Astrocyte (in vitro differentiated cells and primary cell): ENCODE measurements around the gene TTC23. TPM values are rescaled to one million over a fixed set of nuclear protein-coding genes. Genes with fewer than 3 reads are reported as not detected.
A peak's percentile ranks its signal among the peaks of the same experiment; 100 is the strongest.

Experiments
- DNase-seq: peaks from one replicate; pipeline ENCODE4 v3.0.0-alpha.2; 2010; ENCODE audit warnings: low read depth
- FAIRE-seq: peaks from 2 replicates; lab custom pipeline; 2011; peaks lifted over from hg19 to GRCh38; lab: Jason Lieb, UNC
- H2AFZ ChIP-seq: 2 replicates; pipeline ENCODE4 v1.6.0; 2012; ENCODE audit warnings: low read depth, low read length, inconsistent platforms
- H3K27ac ChIP-seq: 2 replicates; pipeline ENCODE4 v1.5.1; 2011; ENCODE audit warnings: low read depth, low read length, inconsistent platforms
- H3K27me3 ChIP-seq: 2 replicates; pipeline ENCODE4 v1.6.0; 2011; ENCODE audit warnings: low read length, inconsistent platforms; ENCODE audit not compliant: insufficient read depth
- H3K36me3 ChIP-seq: 2 replicates; pipeline ENCODE4 v1.5.1; 2011; ENCODE audit warnings: low read length, inconsistent platforms; ENCODE audit not compliant: insufficient read depth
- H3K4me1 ChIP-seq: 2 replicates; pipeline ENCODE4 v1.5.1; 2011; ENCODE audit warnings: low read length, inconsistent platforms; ENCODE audit not compliant: insufficient read depth
- H3K4me2 ChIP-seq: 2 replicates; pipeline ENCODE4 v1.6.0; 2012; ENCODE audit warnings: low read length, inconsistent platforms
- H3K4me3 ChIP-seq: 2 replicates; pipeline ENCODE4 v1.5.1; 2011; ENCODE audit warnings: low read depth, mild to moderate bottlenecking, low read length, inconsistent platforms; ENCODE audit not compliant: insufficient read depth
- H3K79me2 ChIP-seq: 2 replicates; pipeline ENCODE4 v1.6.0; 2012; ENCODE audit warnings: mild to moderate bottlenecking, low read length, inconsistent platforms; ENCODE audit not compliant: insufficient read depth
- H3K9ac ChIP-seq: 2 replicates; pipeline ENCODE4 v1.6.0; 2012; ENCODE audit warnings: mild to moderate bottlenecking, low read length, inconsistent platforms
- H3K9me3 ChIP-seq: 2 replicates; pipeline ENCODE4 v1.5.1; 2012; ENCODE audit warnings: low read depth, mild to moderate bottlenecking, low read length, inconsistent platforms; ENCODE audit not compliant: insufficient read depth
- H4K20me1 ChIP-seq: 2 replicates; pipeline ENCODE4 v1.6.0; 2012; ENCODE audit warnings: low read length, inconsistent platforms; ENCODE audit not compliant: insufficient read depth
- H3K27ac Mint-ChIP-seq: one replicate; pipeline ENCODE4 v1.8.0; 2021; ENCODE audit warnings: mild to moderate bottlenecking, mixed read lengths; ENCODE audit not compliant: unreplicated experiment
- H3K27me3 Mint-ChIP-seq: one replicate; pipeline ENCODE4 v1.8.0; 2021; ENCODE audit warnings: low read depth, mixed read lengths; ENCODE audit not compliant: unreplicated experiment
- H3K36me3 Mint-ChIP-seq: one replicate; pipeline ENCODE4 v1.8.0; 2021; ENCODE audit warnings: low read depth, mixed read lengths; ENCODE audit not compliant: unreplicated experiment
- H3K4me1 Mint-ChIP-seq: one replicate; pipeline ENCODE4 v1.8.0; 2021; ENCODE audit warnings: low read depth, mixed read lengths; ENCODE audit not compliant: unreplicated experiment
- H3K4me3 Mint-ChIP-seq: one replicate; pipeline ENCODE4 v1.8.0; 2021; ENCODE audit warnings: mild to moderate bottlenecking, moderate library complexity, mixed read lengths; ENCODE audit not compliant: unreplicated experiment
- H3K9me3 Mint-ChIP-seq: one replicate; pipeline ENCODE4 v1.8.0; 2021; ENCODE audit warnings: mild to moderate bottlenecking, mixed read lengths; ENCODE audit not compliant: unreplicated experiment
- EZH2 ChIP-seq: IDR thresholded peaks from 2 replicates; pipeline ENCODE4 v1.6.1; 2012; ENCODE audit warnings: mild to moderate bottlenecking, low read length, inconsistent platforms; ENCODE audit not compliant: insufficient read depth
- total RNA-seq: library from RNA; stranded (reverse); gene quantifications from 2 replicates; pipeline ENCODE4 v1.2.1, GENCODE V29; 2021
- TF ChIP-seq, protein P1 (sequence below): IDR thresholded peaks from 2 replicates; pipeline ENCODE4 v1.5.1; 2011; ENCODE audit warnings: low read depth, mild to moderate bottlenecking, inconsistent platforms, low read length, moderate library complexity; ENCODE audit not compliant: insufficient read depth

The TTC23 gene
- total RNA-seq, 1 donor from 2014 or later, result 20.2 TPM

GRCh38 chr15:99137111-99137546 lies 112.3 kb downstream of the TTC23 start:
- Histone ChIP-seq H3K27me3 (no peaks in the 10 kb centered on the region), H4K20me1 (no peaks in the 10 kb centered on the region), H3K4me2 (no peak overlapping the region), H3K9ac (no peak overlapping the region), H3K4me3 (no peak overlapping the region), H2AFZ (no peak overlapping the region), H3K79me2 (no peaks in the 10 kb centered on the region), H3K27ac (no peak overlapping the region), H3K36me3 (no peaks in the 10 kb centered on the region), H3K9me3 (no peaks in the 10 kb centered on the region), H3K4me1 (peaks cover 9% of the 10 kb centered on the region)
- Mint-ChIP-seq H3K27me3 (no peaks in the 10 kb centered on the region), H3K4me1 (peaks cover 11% of the 10 kb centered on the region), H3K4me3 (no peak overlapping the region), H3K36me3 (peaks cover 18% of the 10 kb centered on the region), H3K9me3 (no peaks in the 10 kb centered on the region), H3K27ac (no peak overlapping the region)
- FAIRE-seq (no peak), DNase-seq (no peak)
- no peak for TF ChIP-seq EZH2
- TF ChIP-seq, protein P1, sequence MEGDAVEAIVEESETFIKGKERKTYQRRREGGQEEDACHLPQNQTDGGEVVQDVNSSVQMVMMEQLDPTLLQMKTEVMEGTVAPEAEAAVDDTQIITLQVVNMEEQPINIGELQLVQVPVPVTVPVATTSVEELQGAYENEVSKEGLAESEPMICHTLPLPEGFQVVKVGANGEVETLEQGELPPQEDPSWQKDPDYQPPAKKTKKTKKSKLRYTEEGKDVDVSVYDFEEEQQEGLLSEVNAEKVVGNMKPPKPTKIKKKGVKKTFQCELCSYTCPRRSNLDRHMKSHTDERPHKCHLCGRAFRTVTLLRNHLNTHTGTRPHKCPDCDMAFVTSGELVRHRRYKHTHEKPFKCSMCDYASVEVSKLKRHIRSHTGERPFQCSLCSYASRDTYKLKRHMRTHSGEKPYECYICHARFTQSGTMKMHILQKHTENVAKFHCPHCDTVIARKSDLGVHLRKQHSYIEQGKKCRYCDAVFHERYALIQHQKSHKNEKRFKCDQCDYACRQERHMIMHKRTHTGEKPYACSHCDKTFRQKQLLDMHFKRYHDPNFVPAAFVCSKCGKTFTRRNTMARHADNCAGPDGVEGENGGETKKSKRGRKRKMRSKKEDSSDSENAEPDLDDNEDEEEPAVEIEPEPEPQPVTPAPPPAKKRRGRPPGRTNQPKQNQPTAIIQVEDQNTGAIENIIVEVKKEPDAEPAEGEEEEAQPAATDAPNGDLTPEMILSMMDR, result no peak

DNA sequence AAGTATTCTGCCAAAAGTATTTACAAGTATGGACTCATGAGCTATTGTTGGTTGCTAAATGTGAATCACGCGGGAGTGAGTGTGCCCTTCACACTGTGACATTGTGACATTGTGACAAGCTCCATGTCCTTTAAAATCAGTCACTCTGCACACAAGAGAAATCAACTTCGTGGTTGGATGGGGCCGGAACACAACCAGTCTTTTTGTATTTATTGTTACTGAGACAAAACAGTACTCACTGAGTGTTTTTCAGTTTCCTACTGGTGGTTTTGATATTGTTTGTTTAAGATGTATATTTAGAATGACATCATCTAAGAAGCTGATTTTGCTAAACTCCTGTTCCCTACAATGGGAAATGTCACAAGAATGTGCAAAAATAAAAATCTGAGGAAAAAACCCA lies 114.2 kb downstream of the TTC23 start:
- no peak for DNase-seq
- Histone ChIP-seq H3K27me3 (no peaks in the 10 kb centered on the region), H3K79me2 (no peaks in the 10 kb centered on the region), H4K20me1 (no peaks in the 10 kb centered on the region), H3K27ac (no peak overlapping the region), H3K4me1 (peaks cover 15% of the 10 kb centered on the region), H3K9ac (no peak overlapping the region), H3K4me3 (no peak overlapping the region), H3K4me2 (peak overlapping the region; percentile 14), H3K9me3 (no peaks in the 10 kb centered on the region), H2AFZ (no peak overlapping the region), H3K36me3 (no peaks in the 10 kb centered on the region)
- FAIRE-seq, result no peak
- H3K27ac Mint-ChIP-seq, result no peak overlapping the region
- H3K36me3 Mint-ChIP-seq, result peaks cover 32% of the 10 kb centered on the region
- TF ChIP-seq EZH2, result no peak
- TF ChIP-seq, protein P1, result no peak
- H3K4me3 Mint-ChIP-seq, result no peak overlapping the region
- H3K27me3 Mint-ChIP-seq, result no peaks in the 10 kb centered on the region
- peaks cover 15% of the 10 kb centered on the region for H3K4me1 Mint-ChIP-seq
- no peaks in the 10 kb centered on the region for H3K9me3 Mint-ChIP-seq

DNA sequence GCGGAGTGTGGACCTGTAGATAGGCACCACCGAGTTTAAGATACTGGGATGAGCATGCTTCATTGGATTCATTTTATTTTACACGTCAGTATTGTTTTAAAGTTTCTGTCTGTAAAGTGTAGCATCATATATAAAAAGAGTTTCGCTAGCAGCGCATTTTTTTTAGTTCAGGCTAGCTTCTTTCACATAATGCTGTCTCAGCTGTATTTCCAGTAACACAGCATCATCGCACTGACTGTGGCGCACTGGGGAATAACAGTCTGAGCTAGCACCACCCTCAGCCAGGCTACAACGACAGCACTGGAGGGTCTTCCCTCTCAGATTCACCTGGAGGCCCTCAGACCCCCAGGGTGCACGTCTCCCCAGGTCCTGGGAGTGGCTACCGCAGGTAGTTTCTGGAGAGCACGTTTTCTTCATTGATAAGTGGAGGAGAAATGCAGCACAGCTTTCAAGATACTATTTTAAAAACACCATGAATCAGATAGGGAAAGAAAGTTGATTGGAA lies 115.0 kb downstream of the TTC23 start:
- no peak overlapping the region for H2AFZ ChIP-seq
- Mint-ChIP-seq H3K4me1 (peaks cover 17% of the 10 kb centered on the region), H3K27me3 (no peaks in the 10 kb centered on the region), H3K9me3 (no peaks in the 10 kb centered on the region), H3K27ac (no peak overlapping the region), H3K4me3 (no peak overlapping the region), H3K36me3 (peaks cover 36% of the 10 kb centered on the region)
- H3K27ac ChIP-seq, result no peak overlapping the region
- no peak for DNase-seq
- H3K9me3 ChIP-seq, result no peaks in the 10 kb centered on the region
- no peak overlapping the region for H3K9ac ChIP-seq
- no peaks in the 10 kb centered on the region for H3K27me3 ChIP-seq
- H3K4me2 ChIP-seq, result no peak overlapping the region
- peaks cover 19% of the 10 kb centered on the region for H3K4me1 ChIP-seq
- FAIRE-seq, result no peak
- H3K36me3 ChIP-seq, result no peaks in the 10 kb centered on the region
- H3K4me3 ChIP-seq, result no peak overlapping the region
- TF ChIP-seq, protein P1, result no peak
- no peak for TF ChIP-seq EZH2
- no peaks in the 10 kb centered on the region for H3K79me2 ChIP-seq
- H4K20me1 ChIP-seq, result no peaks in the 10 kb centered on the region
